Measurements from ENCODE around the gene EPHX1.

DNA sequence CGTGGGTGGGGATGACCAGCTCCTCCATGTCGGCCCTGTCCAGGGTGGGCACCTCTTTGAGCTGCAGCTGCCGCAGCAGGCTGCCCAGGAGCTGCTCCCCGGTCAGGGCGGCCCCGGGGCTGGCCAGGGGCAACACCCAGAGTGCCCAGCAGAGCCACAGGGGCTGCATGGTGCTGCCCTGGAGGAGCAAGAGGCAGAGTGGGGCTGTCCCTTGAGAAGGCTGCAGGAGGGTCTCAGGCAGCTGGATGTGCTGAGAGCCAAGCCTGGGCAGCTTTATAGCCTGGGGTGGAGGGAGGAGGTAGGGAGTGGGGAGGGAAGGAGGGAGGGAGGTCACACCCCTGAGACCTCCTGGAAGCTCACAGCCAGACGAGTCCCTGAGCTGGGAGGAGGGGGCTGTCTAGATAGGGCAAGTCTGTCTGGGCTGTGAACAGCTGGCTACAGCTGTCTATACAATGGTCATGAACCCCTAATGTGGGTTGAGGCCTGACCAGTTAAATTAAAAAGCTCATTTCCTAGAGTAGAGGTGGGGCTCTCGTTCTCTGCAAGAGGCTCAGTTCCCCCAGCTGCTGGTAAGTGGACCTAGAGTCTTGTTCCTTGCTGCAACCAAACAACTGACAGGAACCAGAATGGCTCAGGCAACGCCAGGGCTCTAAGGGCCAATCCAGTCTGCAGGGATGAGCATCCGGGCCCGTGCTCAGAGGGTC, 79.1 kb downstream of the EPHX1 start, which contains the start of gene LEFTY1:
- TF ChIP-seq, protein P1, sequence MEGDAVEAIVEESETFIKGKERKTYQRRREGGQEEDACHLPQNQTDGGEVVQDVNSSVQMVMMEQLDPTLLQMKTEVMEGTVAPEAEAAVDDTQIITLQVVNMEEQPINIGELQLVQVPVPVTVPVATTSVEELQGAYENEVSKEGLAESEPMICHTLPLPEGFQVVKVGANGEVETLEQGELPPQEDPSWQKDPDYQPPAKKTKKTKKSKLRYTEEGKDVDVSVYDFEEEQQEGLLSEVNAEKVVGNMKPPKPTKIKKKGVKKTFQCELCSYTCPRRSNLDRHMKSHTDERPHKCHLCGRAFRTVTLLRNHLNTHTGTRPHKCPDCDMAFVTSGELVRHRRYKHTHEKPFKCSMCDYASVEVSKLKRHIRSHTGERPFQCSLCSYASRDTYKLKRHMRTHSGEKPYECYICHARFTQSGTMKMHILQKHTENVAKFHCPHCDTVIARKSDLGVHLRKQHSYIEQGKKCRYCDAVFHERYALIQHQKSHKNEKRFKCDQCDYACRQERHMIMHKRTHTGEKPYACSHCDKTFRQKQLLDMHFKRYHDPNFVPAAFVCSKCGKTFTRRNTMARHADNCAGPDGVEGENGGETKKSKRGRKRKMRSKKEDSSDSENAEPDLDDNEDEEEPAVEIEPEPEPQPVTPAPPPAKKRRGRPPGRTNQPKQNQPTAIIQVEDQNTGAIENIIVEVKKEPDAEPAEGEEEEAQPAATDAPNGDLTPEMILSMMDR (IDR thresholded peaks at IDR 0.05): no peak
- TF ChIP-seq EZH2 (IDR thresholded peaks at IDR 0.05; ENCODE audit: borderline replicate concordance, insufficient read depth, low read depth, low read length, poor library complexity, severe bottlenecking): no peak
